ENCODE results near the gene CCSER1.
"Not testable (repeated sequence)": the region's sequence is repeated elsewhere in the genome, so short reads cannot be mapped to it uniquely, and the experiment has no call there.

CCSER1 gene

DNA sequence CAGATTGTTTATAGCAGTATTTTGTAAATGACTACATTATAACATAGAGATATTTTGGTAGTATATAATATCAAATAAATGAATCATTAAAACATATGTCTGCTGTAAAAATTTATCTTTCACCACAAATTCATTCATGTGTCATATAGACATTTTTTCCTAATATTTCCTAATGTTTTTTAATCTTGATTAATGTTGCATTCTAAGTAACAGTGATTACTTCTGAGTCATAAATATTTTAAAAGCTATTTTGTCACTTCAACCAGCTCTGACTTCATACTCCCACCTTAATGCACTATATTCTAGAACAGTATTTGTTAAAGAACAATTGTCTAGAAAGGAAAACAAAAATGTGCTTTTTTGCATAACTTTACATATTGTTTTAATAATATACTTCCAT, 904.6 kb downstream of the CCSER1 start:
- H3K27ac Mint-ChIP-seq: no peak overlapping the region
- H3K4me3 Mint-ChIP-seq: no peak overlapping the region
- H3K36me3 Mint-ChIP-seq: no peaks in the 10 kb centered on the region
- H3K27me3 Mint-ChIP-seq: no peaks in the 10 kb centered on the region
- H3K9me3 Mint-ChIP-seq (ENCODE audit: low read depth): no peaks in the 10 kb centered on the region
- no peaks in the 10 kb centered on the region for H3K4me1 Mint-ChIP-seq (ENCODE audit: low read depth)

DNA sequence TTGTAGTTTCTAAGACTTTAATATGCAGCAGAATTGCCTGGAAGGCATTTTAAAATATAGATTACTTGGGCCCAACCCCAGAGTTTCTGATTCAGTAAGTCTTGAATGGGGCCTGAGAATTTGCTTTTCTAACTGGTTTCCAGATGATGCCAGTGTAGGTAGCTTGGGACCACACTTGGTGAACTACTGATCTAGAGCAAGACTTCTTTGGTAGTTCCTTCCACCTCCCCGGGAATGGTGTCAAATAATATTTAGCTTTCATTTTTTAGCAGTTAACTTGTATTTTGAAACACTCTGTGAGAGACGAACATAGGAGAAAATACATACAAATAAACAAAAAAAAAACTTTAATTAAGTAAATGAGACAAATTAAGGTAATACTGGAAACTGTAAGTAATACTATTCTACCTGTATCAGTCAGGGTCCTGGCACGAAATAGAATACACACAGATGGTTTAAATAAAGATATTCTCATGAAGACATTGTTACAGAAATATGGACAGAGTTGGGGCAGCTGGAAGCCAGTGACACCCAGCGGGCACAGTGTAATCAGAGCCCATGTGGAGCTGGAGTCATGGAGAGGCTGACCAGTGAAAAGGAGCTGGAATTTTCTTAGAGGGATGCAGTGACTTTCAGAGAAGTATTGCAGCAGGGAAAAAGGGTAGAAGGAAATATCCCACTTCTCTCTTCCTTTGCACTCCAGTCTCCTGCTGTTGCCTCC, 905.7 kb downstream of the CCSER1 start:
- H3K36me3 Mint-ChIP-seq: no peaks in the 10 kb centered on the region
- H3K9me3 Mint-ChIP-seq (ENCODE audit: low read depth): no peaks in the 10 kb centered on the region
- H3K27me3 Mint-ChIP-seq: no peaks in the 10 kb centered on the region
- H3K4me3 Mint-ChIP-seq: no peak overlapping the region
- no peak overlapping the region for H3K27ac Mint-ChIP-seq
- H3K4me1 Mint-ChIP-seq (ENCODE audit: low read depth): no peaks in the 10 kb centered on the region

DNA sequence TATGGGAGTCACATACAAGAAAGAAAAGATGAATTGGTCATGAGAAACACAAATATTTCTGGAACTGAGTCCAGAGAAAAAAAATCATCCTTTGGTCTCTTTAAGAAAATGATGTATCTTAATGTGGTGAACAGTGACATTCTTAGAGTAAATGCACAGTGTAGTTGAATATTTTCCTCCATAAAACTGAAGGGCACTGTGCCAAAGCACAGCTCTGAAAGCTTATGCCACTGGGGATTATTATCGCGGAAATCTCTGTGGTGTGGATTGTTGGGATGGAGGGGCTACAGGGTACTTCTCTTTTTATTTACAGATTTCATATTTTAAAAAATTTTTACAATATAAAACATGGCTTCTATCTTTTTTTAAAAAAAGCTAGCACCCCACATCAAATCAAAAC, 908.1 kb downstream of the CCSER1 start:
- Mint-ChIP-seq H3K9me3 (ENCODE audit: low read depth) (no peaks in the 10 kb centered on the region), H3K36me3 (no peaks in the 10 kb centered on the region), H3K27me3 (no peaks in the 10 kb centered on the region)

DNA sequence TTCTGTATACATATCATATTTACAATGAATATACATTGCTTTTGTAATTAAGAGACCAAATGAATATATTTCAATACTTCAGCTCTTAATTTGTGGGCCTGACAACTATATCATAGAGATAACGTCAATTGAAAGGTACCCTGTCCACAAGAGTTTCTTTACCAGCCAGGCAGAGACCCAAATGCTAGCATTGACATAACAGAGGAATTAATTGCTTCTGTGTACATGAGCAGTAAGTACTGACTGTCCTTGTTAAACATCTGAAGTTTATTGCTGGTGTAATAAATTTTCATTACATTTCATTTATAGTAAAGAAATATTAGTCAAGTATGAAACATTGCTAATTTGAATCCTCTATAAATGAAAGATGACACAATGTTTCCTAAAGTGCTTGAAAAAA, 910.8 kb downstream of the CCSER1 start:
- Mint-ChIP-seq H3K4me3 (no peak overlapping the region), H3K9me3 (ENCODE audit: low read depth) (no peaks in the 10 kb centered on the region), H3K4me1 (ENCODE audit: low read depth) (no peaks in the 10 kb centered on the region), H3K27me3 (no peaks in the 10 kb centered on the region), H3K36me3 (no peaks in the 10 kb centered on the region), H3K27ac (no peak overlapping the region)

More for the DNA sequence above, 908.1 kb downstream of the CCSER1 start:
- Mint-ChIP-seq H3K27ac (no peak overlapping the region), H3K4me3 (no peak overlapping the region), H3K4me1 (ENCODE audit: low read depth) (no peaks in the 10 kb centered on the region)

DNA sequence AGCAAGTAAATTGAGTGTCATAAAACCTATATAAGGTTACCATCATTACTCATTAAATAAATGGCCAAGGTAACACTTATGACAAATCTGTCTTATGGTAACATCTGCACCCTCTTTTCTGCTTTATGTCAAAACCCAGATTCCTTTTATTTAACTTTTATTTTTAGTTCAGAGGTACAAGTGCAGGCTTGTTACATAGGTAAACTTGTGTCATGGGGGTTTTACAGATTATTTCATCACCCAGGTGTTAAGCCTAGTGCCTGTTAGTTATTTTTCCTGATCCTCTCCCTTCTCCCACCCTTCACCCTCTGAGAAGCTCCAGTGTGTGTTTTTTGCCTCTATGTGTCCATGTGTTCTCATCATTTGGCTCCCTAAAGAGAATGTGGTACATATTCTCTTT, 930.7 kb downstream of the CCSER1 start:
- no peaks in the 10 kb centered on the region for H3K9me3 Mint-ChIP-seq (ENCODE audit: low read depth)
- no peak overlapping the region for H3K4me3 Mint-ChIP-seq
- H3K27me3 Mint-ChIP-seq: no peaks in the 10 kb centered on the region
- H3K4me1 Mint-ChIP-seq (ENCODE audit: low read depth): no peaks in the 10 kb centered on the region
- no peak overlapping the region for H3K27ac Mint-ChIP-seq
- H3K36me3 Mint-ChIP-seq: no peaks in the 10 kb centered on the region

DNA sequence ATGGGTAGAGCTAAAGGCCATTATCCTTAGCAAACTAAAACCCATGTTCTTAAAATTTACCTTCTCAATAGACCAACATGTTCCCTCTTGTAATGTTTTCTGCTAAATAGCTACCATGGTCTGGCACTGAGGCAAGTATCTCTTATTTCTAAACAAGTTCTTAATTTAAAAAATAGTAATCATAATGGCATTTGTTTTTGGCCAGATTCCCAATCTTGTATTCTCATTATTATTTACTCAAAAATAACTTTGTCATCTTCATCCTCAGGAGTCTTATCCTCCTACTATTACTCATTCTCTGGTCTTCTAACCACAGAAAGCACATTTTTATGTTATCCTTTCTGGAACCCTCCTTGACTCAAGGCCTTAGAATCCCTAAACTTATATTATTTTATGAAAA, 931.2 kb downstream of the CCSER1 start:
- Mint-ChIP-seq H3K9me3 (ENCODE audit: low read depth) (no peaks in the 10 kb centered on the region), H3K36me3 (no peaks in the 10 kb centered on the region), H3K27ac (no peak overlapping the region), H3K4me1 (ENCODE audit: low read depth) (no peaks in the 10 kb centered on the region), H3K4me3 (no peak overlapping the region), H3K27me3 (no peaks in the 10 kb centered on the region)

DNA sequence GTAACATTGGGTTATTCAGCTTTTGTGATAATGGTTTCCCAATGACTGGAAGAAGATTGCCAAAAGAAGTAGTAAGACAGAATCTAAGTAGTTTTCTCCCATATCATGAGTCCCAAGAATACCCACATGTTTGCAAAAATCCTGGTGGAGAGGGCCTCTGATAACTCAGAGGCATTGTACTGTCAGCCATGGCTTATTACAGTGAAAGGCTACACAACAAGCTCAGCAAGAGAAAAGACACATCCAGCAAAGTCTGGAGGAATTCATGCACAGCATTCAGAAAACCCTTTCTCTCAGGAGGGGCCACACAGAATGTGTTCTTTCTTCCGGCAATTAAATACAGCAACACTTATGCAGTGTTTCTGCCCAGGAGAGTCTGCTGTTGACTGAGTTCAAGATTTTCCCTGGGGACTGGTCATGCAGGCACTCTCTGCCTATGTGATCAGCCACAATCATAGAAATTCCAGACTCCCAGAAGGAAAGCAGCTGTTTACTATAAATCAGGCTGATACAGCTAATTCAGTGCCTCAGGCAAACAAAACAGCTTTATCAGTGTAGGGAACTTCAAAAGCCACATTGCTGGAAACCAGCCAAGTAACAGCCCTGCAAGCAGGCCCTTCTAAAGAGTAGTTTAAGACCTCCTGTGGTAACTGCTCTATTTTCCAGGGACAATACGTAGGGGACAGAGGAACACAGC, 937.1 kb downstream of the CCSER1 start:
- Mint-ChIP-seq H3K9me3 (ENCODE audit: low read depth) (no peaks in the 10 kb centered on the region), H3K4me3 (no peak overlapping the region), H3K36me3 (no peaks in the 10 kb centered on the region), H3K27me3 (no peaks in the 10 kb centered on the region), H3K27ac (no peak overlapping the region), H3K4me1 (ENCODE audit: low read depth) (no peaks in the 10 kb centered on the region)

DNA sequence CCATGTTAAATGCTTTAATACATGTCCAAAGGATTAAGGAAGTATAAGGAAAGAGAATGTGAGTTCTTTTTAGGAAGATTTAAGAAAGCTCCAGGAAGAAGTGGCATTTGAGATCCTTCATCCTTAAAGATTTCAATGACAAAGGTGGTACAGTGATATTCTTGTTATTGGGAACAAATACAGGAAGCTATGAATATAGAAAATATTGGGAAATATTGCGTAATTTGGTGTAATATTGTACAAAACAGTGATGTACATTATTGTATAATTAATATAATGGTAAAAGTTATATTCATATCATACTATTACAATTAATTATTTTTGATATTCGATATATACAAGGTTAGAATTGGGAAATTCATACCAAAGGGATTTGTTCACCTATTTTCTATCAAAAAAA, 937.9 kb downstream of the CCSER1 start:
- H3K9me3 Mint-ChIP-seq (ENCODE audit: low read depth): no peaks in the 10 kb centered on the region
- H3K27ac Mint-ChIP-seq: no peak overlapping the region
- H3K4me3 Mint-ChIP-seq: no peak overlapping the region
- no peaks in the 10 kb centered on the region for H3K4me1 Mint-ChIP-seq (ENCODE audit: low read depth)
- no peaks in the 10 kb centered on the region for H3K36me3 Mint-ChIP-seq
- H3K27me3 Mint-ChIP-seq: no peaks in the 10 kb centered on the region

DNA sequence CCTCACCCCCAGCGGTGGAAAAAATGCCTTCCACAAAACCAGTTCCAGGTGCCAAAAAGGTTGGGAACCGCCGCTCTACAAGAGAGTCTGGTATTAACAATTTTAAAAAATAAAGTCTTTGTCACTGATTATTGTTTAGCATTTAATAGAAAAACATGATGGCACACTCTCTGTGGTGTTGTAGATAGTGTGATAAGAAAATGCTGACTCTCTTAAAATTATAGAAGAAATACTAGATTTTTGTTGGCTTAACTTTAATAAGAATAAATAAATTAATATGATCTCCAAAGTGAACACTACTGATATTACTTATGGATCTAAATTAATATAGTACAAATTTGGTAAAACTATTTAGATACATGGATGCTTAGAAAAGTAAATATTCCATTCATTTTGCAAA, 943.5 kb downstream of the CCSER1 start:
- Mint-ChIP-seq H3K27ac (no peak overlapping the region), H3K36me3 (no peaks in the 10 kb centered on the region), H3K4me3 (no peak overlapping the region), H3K9me3 (ENCODE audit: low read depth) (no peaks in the 10 kb centered on the region), H3K4me1 (ENCODE audit: low read depth) (no peaks in the 10 kb centered on the region), H3K27me3 (no peaks in the 10 kb centered on the region)

DNA sequence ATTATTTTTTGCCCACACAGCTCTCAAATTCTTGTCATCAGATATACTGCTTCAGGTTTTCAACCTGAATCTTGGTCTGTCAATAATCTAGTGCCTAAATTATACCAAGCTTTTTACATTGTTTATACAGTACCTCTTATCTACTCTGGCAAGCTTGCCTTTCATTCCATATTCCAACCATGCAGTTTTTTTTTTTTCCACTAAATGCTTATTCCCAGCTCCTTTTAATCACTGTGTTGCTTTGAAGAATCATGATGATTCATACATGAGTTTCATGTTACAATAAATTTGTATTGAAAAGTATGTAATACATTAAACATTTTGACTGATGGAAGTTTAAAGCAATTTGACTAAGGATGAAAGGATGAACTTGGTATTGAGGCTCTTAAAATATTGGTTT, 949.0 kb downstream of the CCSER1 start:
- H3K36me3 Mint-ChIP-seq: no peaks in the 10 kb centered on the region
- no peaks in the 10 kb centered on the region for H3K27me3 Mint-ChIP-seq
- H3K4me3 Mint-ChIP-seq: no peak overlapping the region
- H3K4me1 Mint-ChIP-seq (ENCODE audit: low read depth): no peaks in the 10 kb centered on the region
- no peak overlapping the region for H3K27ac Mint-ChIP-seq
- peaks cover 6% of the 10 kb centered on the region for H3K9me3 Mint-ChIP-seq (ENCODE audit: low read depth)

DNA sequence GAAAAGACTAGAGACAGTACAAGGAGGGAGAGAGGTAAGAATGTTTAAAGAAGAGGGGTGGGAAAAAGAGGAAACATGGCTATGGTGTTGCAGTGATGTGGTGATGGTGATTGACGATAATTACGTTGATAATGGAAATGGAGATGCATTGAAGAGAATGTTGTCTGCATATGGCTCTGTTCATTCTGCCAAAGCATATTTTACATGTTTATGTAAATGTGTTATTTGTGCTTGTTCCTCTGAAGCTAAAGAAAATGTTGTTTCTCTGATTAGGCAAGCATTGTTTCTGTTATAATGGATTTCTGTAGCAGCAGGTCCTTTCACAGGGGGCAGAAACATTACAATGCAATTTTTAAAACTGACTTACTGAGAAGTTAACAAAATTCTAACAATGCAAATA, 958.8 kb downstream of the CCSER1 start:
- Mint-ChIP-seq H3K4me1 (ENCODE audit: low read depth) (no peaks in the 10 kb centered on the region), H3K9me3 (ENCODE audit: low read depth) (peaks cover 3% of the 10 kb centered on the region), H3K36me3 (no peaks in the 10 kb centered on the region), H3K4me3 (no peak overlapping the region), H3K27me3 (no peaks in the 10 kb centered on the region), H3K27ac (no peak overlapping the region)

DNA sequence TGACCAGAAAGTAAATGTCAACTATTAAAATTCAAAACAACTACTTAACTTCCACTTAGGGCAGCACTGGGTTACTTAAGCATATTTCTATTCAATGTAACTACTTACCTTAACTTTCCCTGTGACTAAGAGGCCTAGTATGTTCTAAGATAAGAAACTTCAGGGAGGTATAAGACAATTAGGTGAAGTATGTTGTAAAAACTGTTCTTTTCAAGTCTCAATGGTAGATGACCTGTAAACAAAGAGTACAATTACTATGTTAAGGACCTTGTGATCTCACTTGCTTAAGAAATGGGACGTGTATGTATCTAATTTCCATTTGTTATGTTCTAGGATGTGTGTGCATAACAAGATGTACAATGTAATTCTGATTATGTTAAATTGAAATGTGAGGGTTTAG, 960.5 kb downstream of the CCSER1 start:
- Mint-ChIP-seq H3K36me3 (no peaks in the 10 kb centered on the region), H3K4me3 (no peak overlapping the region), H3K9me3 (ENCODE audit: low read depth) (peaks cover 5% of the 10 kb centered on the region), H3K4me1 (ENCODE audit: low read depth) (no peaks in the 10 kb centered on the region), H3K27me3 (no peaks in the 10 kb centered on the region), H3K27ac (no peak overlapping the region)

DNA sequence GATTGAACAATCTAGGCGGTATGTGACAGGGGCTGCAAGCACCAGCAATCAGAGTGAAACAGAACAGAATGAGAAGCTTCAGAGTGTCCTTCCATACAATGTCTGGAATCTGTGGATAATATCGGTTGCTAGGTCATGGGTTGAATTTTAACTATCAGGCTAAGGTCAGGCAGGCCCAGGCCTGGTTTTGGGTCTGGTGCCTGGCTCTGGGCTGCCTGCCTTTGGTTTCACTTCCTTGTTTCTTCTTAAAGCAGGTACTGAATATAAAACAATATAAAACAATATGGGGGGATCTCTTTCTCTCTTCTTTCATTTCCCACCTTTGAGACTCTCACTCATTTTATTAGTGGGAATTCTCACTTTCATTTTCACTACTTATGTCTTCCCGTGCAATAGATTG, 962.0 kb downstream of the CCSER1 start:
- Mint-ChIP-seq H3K9me3 (ENCODE audit: low read depth) (peaks cover 5% of the 10 kb centered on the region), H3K27ac (no peak overlapping the region), H3K36me3 (no peaks in the 10 kb centered on the region), H3K4me3 (no peak overlapping the region), H3K4me1 (ENCODE audit: low read depth) (no peaks in the 10 kb centered on the region), H3K27me3 (no peaks in the 10 kb centered on the region)

DNA sequence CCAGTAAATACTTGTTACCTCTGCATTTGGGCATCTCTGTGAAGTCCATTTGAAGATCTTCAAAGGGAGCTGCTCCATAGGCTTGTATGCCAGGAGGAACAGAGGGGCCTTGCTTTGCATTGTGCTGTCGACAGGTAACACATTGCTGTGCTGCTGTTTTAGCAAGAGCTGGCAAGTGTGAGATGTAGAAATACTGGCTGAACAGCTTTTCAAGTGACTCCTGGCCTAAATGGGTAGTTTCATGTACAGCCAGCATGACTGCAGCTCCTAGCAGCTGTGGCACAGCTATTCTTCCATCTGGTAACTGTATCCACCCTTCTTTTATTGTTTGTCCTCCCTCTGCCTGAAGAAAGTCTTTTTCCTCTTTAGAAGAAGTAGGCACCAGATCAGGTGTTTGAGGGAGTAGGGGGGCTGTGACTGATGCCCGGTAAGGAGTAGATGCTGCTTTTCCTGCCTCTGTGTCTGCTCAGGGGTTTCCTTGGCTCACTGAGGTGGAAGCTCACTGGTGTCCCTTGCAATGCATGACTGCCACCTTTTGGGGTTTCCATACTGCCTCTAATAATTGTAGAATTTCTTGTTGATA, 965.3 kb downstream of the CCSER1 start:
- no peak overlapping the region for H3K4me3 Mint-ChIP-seq
- H3K27me3 Mint-ChIP-seq: no peaks in the 10 kb centered on the region

DNA sequence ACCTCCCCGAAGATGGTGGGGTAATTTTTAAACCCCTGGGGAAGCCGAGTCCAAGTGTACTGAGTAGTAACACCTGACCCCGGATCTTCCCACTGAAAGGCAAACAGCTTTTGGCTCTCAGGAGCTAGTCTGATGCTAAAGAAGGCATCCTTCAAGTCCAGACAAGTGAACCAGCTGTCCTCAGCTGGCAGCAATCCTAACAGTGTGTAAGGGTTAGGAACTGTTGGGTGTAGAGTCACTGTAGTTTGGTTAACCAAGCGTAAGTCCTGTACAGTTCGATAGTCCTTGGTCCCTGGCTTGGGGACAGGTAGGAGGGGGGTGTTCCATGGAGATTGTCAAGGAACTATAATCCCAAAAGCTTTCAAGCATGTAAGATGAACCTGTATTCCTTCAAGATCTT, 967.0 kb downstream of the CCSER1 start:
- not testable (repeated sequence) for H3K27me3 Mint-ChIP-seq; H3K27ac Mint-ChIP-seq; H3K4me3 Mint-ChIP-seq; H3K9me3 Mint-ChIP-seq (ENCODE audit: low read depth); H3K36me3 Mint-ChIP-seq; H3K4me1 Mint-ChIP-seq (ENCODE audit: low read depth)

More for the DNA sequence above, 965.3 kb downstream of the CCSER1 start:
- Mint-ChIP-seq H3K9me3 (ENCODE audit: low read depth) (peaks cover 5% of the 10 kb centered on the region), H3K27ac (no peak overlapping the region), H3K4me1 (ENCODE audit: low read depth) (no peaks in the 10 kb centered on the region), H3K36me3 (no peaks in the 10 kb centered on the region)

DNA sequence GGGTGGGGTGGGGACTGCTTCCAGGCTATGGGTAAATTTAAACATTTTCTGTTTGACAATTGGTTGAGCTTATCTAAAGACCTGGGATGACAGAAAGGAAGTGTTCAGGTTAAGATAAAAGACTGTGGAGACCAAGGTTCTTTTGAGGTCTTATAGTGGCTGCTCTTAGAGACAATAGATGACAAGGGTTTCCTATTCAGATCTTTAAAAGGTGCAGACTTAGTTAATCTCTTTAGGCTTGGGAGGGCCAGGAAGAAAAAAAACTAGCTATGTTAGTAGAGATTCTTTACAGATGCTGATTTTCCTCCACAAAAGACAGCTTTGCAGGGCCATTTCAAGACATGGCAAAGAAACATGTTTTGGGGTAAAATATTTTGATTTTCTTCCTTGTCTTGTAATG, 972.5 kb downstream of the CCSER1 start:
- Mint-ChIP-seq H3K4me1 (ENCODE audit: low read depth) (no peaks in the 10 kb centered on the region), H3K4me3 (no peak overlapping the region), H3K36me3 (no peaks in the 10 kb centered on the region), H3K9me3 (ENCODE audit: low read depth) (peaks cover 4% of the 10 kb centered on the region), H3K27me3 (no peaks in the 10 kb centered on the region), H3K27ac (no peak overlapping the region)

Measured in activated naive CD8-positive, alpha-beta T cell (primary cell).